Measurements from ENCODE around the gene NALCN. TPM values are rescaled to one million over a fixed set of nuclear protein-coding genes. Genes with fewer than 3 reads are reported as not detected.

Gene NALCN
- total RNA-seq, 3 donors from 2014 or later (not counting 1 experiment from before 2014, with no cell fraction given), result not detected

DNA sequence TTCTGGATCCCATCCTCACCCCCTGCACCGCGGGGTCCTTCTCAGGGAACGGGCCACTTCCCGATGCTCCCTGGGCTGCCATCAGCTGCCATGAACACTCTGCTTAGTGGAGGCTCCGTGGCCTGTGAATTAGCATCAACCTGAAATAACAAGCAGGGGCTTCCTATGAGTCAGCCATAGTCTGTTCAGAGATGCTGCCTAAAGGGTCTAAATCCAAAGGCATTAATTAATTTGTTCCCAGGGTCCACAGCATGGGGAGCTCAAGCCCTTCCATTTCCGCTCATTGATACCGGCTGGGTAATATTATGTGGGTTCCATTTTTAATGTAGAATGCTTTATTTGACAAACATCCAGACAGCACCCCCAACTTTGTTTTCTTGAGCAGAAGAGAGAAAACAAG is 399.8 kb downstream of the NALCN start:
- ATAC-seq (no peak), DNase-seq (no peak)
- H3K36me3 ChIP-seq (ENCODE audit: control insufficient read depth, insufficient read depth, low read length), result no peaks in the 10 kb centered on the region
- no peaks in the 10 kb centered on the region for H3K27me3 ChIP-seq (ENCODE audit: control insufficient read depth, insufficient read depth, low read length)
- TF ChIP-seq, protein P1, sequence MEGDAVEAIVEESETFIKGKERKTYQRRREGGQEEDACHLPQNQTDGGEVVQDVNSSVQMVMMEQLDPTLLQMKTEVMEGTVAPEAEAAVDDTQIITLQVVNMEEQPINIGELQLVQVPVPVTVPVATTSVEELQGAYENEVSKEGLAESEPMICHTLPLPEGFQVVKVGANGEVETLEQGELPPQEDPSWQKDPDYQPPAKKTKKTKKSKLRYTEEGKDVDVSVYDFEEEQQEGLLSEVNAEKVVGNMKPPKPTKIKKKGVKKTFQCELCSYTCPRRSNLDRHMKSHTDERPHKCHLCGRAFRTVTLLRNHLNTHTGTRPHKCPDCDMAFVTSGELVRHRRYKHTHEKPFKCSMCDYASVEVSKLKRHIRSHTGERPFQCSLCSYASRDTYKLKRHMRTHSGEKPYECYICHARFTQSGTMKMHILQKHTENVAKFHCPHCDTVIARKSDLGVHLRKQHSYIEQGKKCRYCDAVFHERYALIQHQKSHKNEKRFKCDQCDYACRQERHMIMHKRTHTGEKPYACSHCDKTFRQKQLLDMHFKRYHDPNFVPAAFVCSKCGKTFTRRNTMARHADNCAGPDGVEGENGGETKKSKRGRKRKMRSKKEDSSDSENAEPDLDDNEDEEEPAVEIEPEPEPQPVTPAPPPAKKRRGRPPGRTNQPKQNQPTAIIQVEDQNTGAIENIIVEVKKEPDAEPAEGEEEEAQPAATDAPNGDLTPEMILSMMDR (IDR thresholded peaks at IDR 0.05), result no peak
- Mint-ChIP-seq H3K36me3 (no peaks in the 10 kb centered on the region), H3K27me3 (ENCODE audit: low read depth in 2 of 2) (peaks cover 9 to 12% of the 10 kb centered on the region in 2 donors), H3K4me1 (no peaks in the 10 kb centered on the region), H3K27ac (no peak overlapping the region), H3K9me3 (peaks cover 0 to 2% of the 10 kb centered on the region in 2 donors), H3K4me3 (no peak overlapping the region)
- intact Hi-C loops (cut with micrococcal nuclease), result no loop called here
- H3K27ac ChIP-seq (ENCODE audit: low read length), result no peak overlapping the region
- no peaks in the 10 kb centered on the region for H3K9me3 ChIP-seq (ENCODE audit: control insufficient read depth, insufficient read depth, low read length)
- no peaks in the 10 kb centered on the region for H3K4me1 ChIP-seq (ENCODE audit: control insufficient read depth, insufficient read depth, low read length)
- WGBS (ENCODE audit: insufficient coverage), result 92% methylated on average over 5 of the region's 7 CpGs
- no peak overlapping the region for H3K4me3 ChIP-seq (ENCODE audit: low read length)

GRCh38 chr13:101013245-101013644 is 403.1 kb downstream of the NALCN start:
- Mint-ChIP-seq H3K4me1 (no peaks in the 10 kb centered on the region), H3K4me3 (no peak overlapping the region), H3K9me3 (no peaks in the 10 kb centered on the region), H3K27me3 (ENCODE audit: low read depth in 2 of 2) (peaks cover 4 to 12% of the 10 kb centered on the region in 2 donors), H3K36me3 (no peaks in the 10 kb centered on the region), H3K27ac (no peak overlapping the region)
- Histone ChIP-seq H3K4me1 (ENCODE audit: control insufficient read depth, insufficient read depth, low read length) (no peaks in the 10 kb centered on the region), H3K9me3 (ENCODE audit: control insufficient read depth, insufficient read depth, low read length) (no peaks in the 10 kb centered on the region), H3K4me3 (ENCODE audit: low read length) (no peak overlapping the region), H3K36me3 (ENCODE audit: control insufficient read depth, insufficient read depth, low read length) (no peaks in the 10 kb centered on the region), H3K27ac (ENCODE audit: low read length) (no peak overlapping the region), H3K27me3 (ENCODE audit: control insufficient read depth, insufficient read depth, low read length) (no peaks in the 10 kb centered on the region)
- DNase-seq, result no peak
- TF ChIP-seq, protein P1 (IDR thresholded peaks at IDR 0.05), result no peak
- intact Hi-C loops (cut with micrococcal nuclease), result no loop called here
- ATAC-seq, result no peak
- WGBS (ENCODE audit: insufficient coverage), result 93% methylated on average over 5 of the region's 5 CpGs

DNA sequence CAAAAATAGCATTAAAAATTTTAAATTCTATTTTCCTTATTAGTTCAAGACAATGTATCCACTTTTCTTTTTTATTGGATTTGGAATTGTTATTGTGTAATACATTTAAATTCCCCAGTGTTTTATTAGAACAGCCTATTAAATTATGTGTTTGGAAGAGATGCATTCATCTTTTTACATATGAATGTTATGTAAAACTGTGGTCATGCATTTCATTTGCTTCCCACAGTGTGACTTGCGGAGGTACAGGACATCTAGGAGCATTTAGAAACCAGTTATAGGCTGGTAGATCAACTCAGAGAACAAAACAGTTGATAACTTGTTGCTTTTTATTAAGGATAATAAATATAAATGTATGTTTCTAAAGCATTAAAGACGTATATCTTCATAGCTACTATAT is 406.2 kb downstream of the NALCN start:
- H3K27me3 ChIP-seq (ENCODE audit: control insufficient read depth, insufficient read depth, low read length), result no peaks in the 10 kb centered on the region
- TF ChIP-seq, protein P1 (IDR thresholded peaks at IDR 0.05), result no peak
- Mint-ChIP-seq H3K27me3 (ENCODE audit: low read depth in 2 of 2) (peaks cover 0 to 9% of the 10 kb centered on the region in 2 donors), H3K9me3 (no peaks in the 10 kb centered on the region), H3K36me3 (no peaks in the 10 kb centered on the region), H3K27ac (no peak overlapping the region), H3K4me1 (no peaks in the 10 kb centered on the region), H3K4me3 (no peak overlapping the region)
- H3K4me1 ChIP-seq (ENCODE audit: control insufficient read depth, insufficient read depth, low read length), result no peaks in the 10 kb centered on the region
- H3K36me3 ChIP-seq (ENCODE audit: control insufficient read depth, insufficient read depth, low read length), result no peaks in the 10 kb centered on the region
- H3K27ac ChIP-seq (ENCODE audit: low read length), result no peak overlapping the region
- no peak for DNase-seq
- no peaks in the 10 kb centered on the region for H3K9me3 ChIP-seq (ENCODE audit: control insufficient read depth, insufficient read depth, low read length)
- no peak for ATAC-seq
- H3K4me3 ChIP-seq (ENCODE audit: low read length), result no peak overlapping the region
- intact Hi-C loops (cut with micrococcal nuclease), result no loop called here
- WGBS (ENCODE audit: insufficient coverage), result 73% methylated on average over 1 of the region's 2 CpGs

DNA sequence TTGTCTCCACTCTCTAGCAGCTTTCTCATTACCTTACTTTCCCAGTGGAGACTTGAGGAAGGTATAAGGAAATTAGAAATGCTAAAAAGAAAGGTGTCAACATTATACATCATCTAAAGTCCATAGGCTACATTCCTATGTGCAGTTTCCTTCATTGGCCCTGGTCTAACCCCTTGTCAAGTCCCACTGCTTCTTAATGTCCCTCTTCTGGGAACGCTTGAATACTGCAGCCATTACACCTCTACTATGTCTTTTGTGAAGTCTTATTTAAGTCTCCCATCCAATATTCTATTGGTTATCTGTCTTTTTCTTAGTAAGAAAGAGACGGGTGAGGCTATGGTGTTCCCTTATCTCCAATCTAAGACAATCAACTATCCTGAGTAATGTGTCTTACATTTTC is 409.1 kb downstream of the NALCN start:
- Histone ChIP-seq H3K4me1 (ENCODE audit: control insufficient read depth, insufficient read depth, low read length) (no peaks in the 10 kb centered on the region), H3K27me3 (ENCODE audit: control insufficient read depth, insufficient read depth, low read length) (no peaks in the 10 kb centered on the region), H3K4me3 (ENCODE audit: low read length) (no peak overlapping the region), H3K36me3 (ENCODE audit: control insufficient read depth, insufficient read depth, low read length) (no peaks in the 10 kb centered on the region), H3K9me3 (ENCODE audit: control insufficient read depth, insufficient read depth, low read length) (no peaks in the 10 kb centered on the region), H3K27ac (ENCODE audit: low read length) (no peak overlapping the region)
- H3K4me3 Mint-ChIP-seq, result no peak overlapping the region
- peaks cover 6 to 7% of the 10 kb centered on the region in 2 donors for H3K27me3 Mint-ChIP-seq (ENCODE audit: low read depth in 2 of 2)
- WGBS (ENCODE audit: insufficient coverage), result 95% methylated on average over 2 of the region's 2 CpGs
- TF ChIP-seq, protein P1 (IDR thresholded peaks at IDR 0.05), result no peak
- H3K4me1 Mint-ChIP-seq, result no peaks in the 10 kb centered on the region
- no peak for ATAC-seq
- DNase-seq, result no peak
- H3K9me3 Mint-ChIP-seq, result peaks cover 0 to 2% of the 10 kb centered on the region in 2 donors
- no peaks in the 10 kb centered on the region for H3K36me3 Mint-ChIP-seq
- intact Hi-C loops (cut with micrococcal nuclease), result no loop called here
- no peak overlapping the region for H3K27ac Mint-ChIP-seq

Measured in natural killer cell (primary cell).